A673 (cell line): ENCODE data around the gene ZEB1. TPM values are rescaled to one million over a fixed set of nuclear protein-coding genes. Genes with fewer than 3 reads are reported as not detected.

Source experiments
- BruUV-seq: library from RNA; stranded (reverse); fragments of 400-500 nt; replicated peaks from 2 replicates; lab custom pipeline; 2021; lab: Mats Ljungman, UMichigan
- CTCF ChIA-PET: fragments of 300-600 bp; sonication (Branson Sonifier 250); formaldehyde crosslinking; loops from one replicate; lab custom pipeline; 2022; ENCODE audit warnings: antibody characterized with exemption; lab: Charles Lee
- POLR2A ChIA-PET: fragments of 300-600 bp; sonication (Branson Sonifier 250); formaldehyde crosslinking; loops from one replicate; lab custom pipeline; 2022; ENCODE audit warnings: antibody characterized with exemption; ENCODE audit not compliant: low non-redundant PET; lab: Charles Lee
- DNase-seq: peaks from one replicate; pipeline ENCODE4 v3.0.0-alpha.2; 2015; ENCODE audit warnings: low spot score
- H3K27ac ChIP-seq: fragments of 200-600 bp; sonication (generic); 2 replicates; pipeline ENCODE4 v1.5.1; 2016; ENCODE audit warnings: mixed run types, low read depth, mild to moderate bottlenecking, mixed read lengths, antibody characterized with exemption, low read length; ENCODE audit not compliant: poor library complexity, severe bottlenecking
- H3K27me3 ChIP-seq: fragments of 200-600 bp; sonication (generic); replicated peaks from 2 replicates; pipeline ENCODE4 v1.6.1; 2017; ENCODE audit warnings: mixed run types, low read depth, mild to moderate bottlenecking, mixed read lengths, antibody characterized with exemption, low read length; ENCODE audit not compliant: insufficient read depth, poor library complexity
- H3K36me3 ChIP-seq: fragments of 200-600 bp; sonication (generic); 2 replicates; pipeline ENCODE4 v1.6.1; 2016; ENCODE audit warnings: mixed run types, mild to moderate bottlenecking, mixed read lengths, antibody characterized with exemption, low read length; ENCODE audit not compliant: insufficient read depth, poor library complexity, severe bottlenecking
- H3K4me1 ChIP-seq: fragments of 200-600 bp; sonication (generic); 2 replicates; pipeline ENCODE4 v1.6.1; 2017; ENCODE audit warnings: mixed run types, mild to moderate bottlenecking, mixed read lengths, antibody characterized with exemption, low read length; ENCODE audit not compliant: insufficient read depth, poor library complexity, severe bottlenecking
- H3K4me3 ChIP-seq: fragments of 200-600 bp; sonication (generic); 2 replicates; pipeline ENCODE4 v1.5.1; 2016; ENCODE audit warnings: low read depth, mixed run types, mild to moderate bottlenecking, mixed read lengths, low read length; ENCODE audit not compliant: poor library complexity, severe bottlenecking
- H3K9me3 ChIP-seq: fragments of 200-600 bp; sonication (generic); 2 replicates; pipeline ENCODE4 v1.6.1; 2016; ENCODE audit warnings: mixed run types, low read depth, mild to moderate bottlenecking, mixed read lengths, antibody characterized with exemption, low read length; ENCODE audit not compliant: poor library complexity, severe bottlenecking
- CTCF ChIP-seq: fragments of 300-800, 200-600 bp; sonication (generic); conservative IDR thresholded peaks from 2 replicates; pipeline ENCODE4 v1.5.1; 2017; ENCODE audit warnings: low read depth, mild to moderate bottlenecking, antibody characterized with exemption, low read length, moderate library complexity, mixed read lengths
- EZH2 ChIP-seq: fragments of 200-600 bp; sonication (generic); IDR thresholded peaks from 2 replicates; pipeline ENCODE4 v1.6.1; 2017; ENCODE audit warnings: borderline replicate concordance, low read depth, mild to moderate bottlenecking, mixed read lengths, antibody characterized with exemption, low read length; ENCODE audit not compliant: poor library complexity, severe bottlenecking
- intact Hi-C: fragments of 100-400 bp; cut with micrococcal nuclease; formaldehyde crosslinking; loops from one replicate; pipeline ENCODE4 v1.10.0; 2022; ENCODE audit not compliant: unreplicated experiment
- total RNA-seq: library from RNA; stranded (reverse); gene quantifications from 2 replicates; pipeline ENCODE4 v1.2.3, GENCODE V29; 2021

ZEB1 gene
- total RNA-seq, 1 experiment from 2014 or later: 8.3 TPM

- Histone ChIP-seq H3K4me1 (no peaks in the 10 kb centered on the region), H3K27ac (no peak overlapping the region), H3K9me3 (no peaks in the 10 kb centered on the region), H3K36me3 (no peaks in the 10 kb centered on the region), H3K4me3 (no peak overlapping the region), H3K27me3 (no peaks in the 10 kb centered on the region)
- no peak for DNase-seq
- intact Hi-C loops: no loop called here
- TF ChIP-seq EZH2 (no peak), CTCF (no peak)
- no TSS peak for BruUV-seq
- POLR2A ChIA-PET: no interaction called here
- CTCF ChIA-PET: no interaction called here
Observed at GRCh38 chr10:31296754-31297153, 22.3 kb upstream of the ZEB1 start.

- no peak for TF ChIP-seq EZH2
- TF ChIP-seq CTCF: no peak
- Histone ChIP-seq H3K9me3 (no peaks in the 10 kb centered on the region), H3K4me1 (no peaks in the 10 kb centered on the region), H3K36me3 (no peaks in the 10 kb centered on the region), H3K27ac (no peak overlapping the region), H3K4me3 (no peak overlapping the region), H3K27me3 (no peaks in the 10 kb centered on the region)
- ChIA-PET CTCF (no interaction called here), POLR2A (interaction anchor here (0.5 kb wide), 1 partner anchor 9 kb away, joined by 3 read pairs; no protein-coding TSS in a partner anchor)
- no TSS peak for BruUV-seq
- intact Hi-C loops: no loop called here
- no peak for DNase-seq
Observed at GRCh38 chr10:31299119-31299518, 19.9 kb upstream of the ZEB1 start.

GRCh38 chr10:31303212-31303611 lies 15.8 kb upstream of the ZEB1 start:
- no peak for DNase-seq
- H3K36me3 ChIP-seq: no peaks in the 10 kb centered on the region
- no TSS peak for BruUV-seq
- intact Hi-C loops: no loop called here
- no peak for TF ChIP-seq CTCF
- TF ChIP-seq EZH2: no peak
- no peaks in the 10 kb centered on the region for H3K4me1 ChIP-seq
- no peaks in the 10 kb centered on the region for H3K27me3 ChIP-seq
- ChIA-PET CTCF (no interaction called here), POLR2A (no interaction called here)
- no peaks in the 10 kb centered on the region for H3K9me3 ChIP-seq
- no peak overlapping the region for H3K4me3 ChIP-seq
- no peak overlapping the region for H3K27ac ChIP-seq
